Heart left ventricle (tissue), 16 donors: ENCODE data around the gene HDLBP. TPM values are rescaled to one million over a fixed set of nuclear protein-coding genes. Genes with fewer than 3 reads are reported as not detected.

ENCODE experiments used
- ATAC-seq, 4 donors: fragments of 200-7000 bp; cut with Tn5 transposase; one replicate each; pipeline ENCODE4 v1.9.1; 2020 to 2022; ENCODE audit warnings: moderate library complexity in 4 of 4, mild to moderate bottlenecking in 3 of 4, moderate number of reproducible peaks in 1 of 4
- DNase-seq, 5 donors: peaks; one replicate each; pipeline ENCODE4 v3.0.0-alpha.2; 2020
- H3K27ac ChIP-seq, 12 donors: fragments of 200-600 bp; sonication (generic) in 4 of 12; one replicate each; pipeline versions ENCODE4 v1.5.0 to v1.8.0; 2016 to 2022; ENCODE audit warnings: mild to moderate bottlenecking in 2 of 12
- H3K27me3 ChIP-seq, 9 donors: fragments of 200-600 bp; sonication (generic) in 2 of 9; one replicate each; pipeline versions ENCODE4 v1.5.1 to v1.8.0; 2016 to 2022; ENCODE audit warnings: mild to moderate bottlenecking in 3 of 9
- H3K36me3 ChIP-seq, 9 donors: fragments of 200-600 bp; sonication (generic) in 2 of 9; one replicate each; pipeline versions ENCODE4 v1.5.0 to v1.8.0; 2018 to 2022; ENCODE audit warnings: mild to moderate bottlenecking in 2 of 9
- H3K4me1 ChIP-seq, 12 donors: fragments of 200-600 bp; sonication (generic) in 4 of 12; one replicate each; pipeline versions ENCODE4 v1.5.0 to v1.8.0; 2016 to 2022; ENCODE audit warnings: mild to moderate bottlenecking in 3 of 12
- H3K4me3 ChIP-seq, 12 donors: fragments of 200-600 bp; sonication (generic) in 4 of 12; one replicate each; pipeline versions ENCODE4 v1.5.0 to v1.8.0; 2017 to 2022; ENCODE audit warnings: mild to moderate bottlenecking in 9 of 12, moderate library complexity in 4 of 12
- H3K9me3 ChIP-seq, 12 donors: fragments of 200-600 bp; sonication (generic) in 4 of 12; one replicate each; pipeline versions ENCODE4 v1.5.0 to v1.8.0; 2016 to 2022; ENCODE audit warnings: mild to moderate bottlenecking in 1 of 12
- CTCF ChIP-seq, 12 donors: fragments of 200-600 bp; sonication (generic) in 4 of 12; IDR thresholded peaks; one replicate each; pipeline versions ENCODE4 v1.5.0 to v1.8.0; 2018 to 2022; ENCODE audit warnings: antibody characterized with exemption in 12 of 12, mild to moderate bottlenecking in 5 of 12
- POLR2A ChIP-seq, 2 donors: fragments of 450-650 bp; IDR thresholded peaks; one replicate each; pipeline ENCODE4 v1.6.1; 2017; ENCODE audit warnings: antibody characterized with exemption in 2 of 2, mild to moderate bottlenecking in 2 of 2, moderate library complexity in 2 of 2
- WGBS, 4 donors: extraction: QIAGEN DNeasy Blood & Tissue Kit in 2 of 4; methylation state at CpG; one replicate each; pipeline versions ENCODE4 v1.1.5 to v1.1.7; 2013 to 2018; 5-methylcytosine and 5-hydroxymethylcytosine counted together
- intact Hi-C, 10 donors: fragments of 100-400 bp; cut with DNase I; formaldehyde crosslinking; loops; one replicate each; pipeline versions ENCODE4 v1.11.1 to v1.14.2; 2022
- polyA plus RNA-seq, 2 donors: library from polyadenylated mRNA; stranded (reverse); fragments of 200-250 nt; gene quantifications; one replicate each; pipeline ENCODE4 v1.2.3, GENCODE V29; 2013
- total RNA-seq, 9 donors: library from RNA; depleted of rRNA in 2 of 9; stranded (reverse); fragments of >200 nt in 2 of 9; fragmentation: NEBNext Ultra II Directional in 3 of 9; extraction: Animal tissue kit (Norgen Biotek cat#: 25700) in 3 of 9; gene quantifications; one replicate each; pipeline versions ENCODE4 v1.1.0 to v1.2.4, GENCODE V29; 2016 to 2023
- donor health status: ischemic (EF 13 %, LVEDD 7.1; RV severe dilation, severe dysfunction).
- donor health status: healthy with polysubstance abuse.
- donor health status: DM: no; HTN: yes; CAD: no.
- donor health status: DM: no; HTN: no; CAD: no.
- donor health status: ischemic (EF 25% LVEDD 6.9; RV normal size, moderate dysfunction).
- donor health status: ischemic (EF 25% LVEDD 5.7; RV mildly dilated, moderate dysfunction).
- donor health status: healthy.
- donor health status: DM: yes; HTN: yes; CAD: no.
- donor health status: ischemic (EF 35%, LVEDD 5.7; RV mildly dilated, moderate dysfunction).
- donor health status: nonischemic (EF 11% LVEDD 7.7; RV severe dilation, severe dysfunction).
- donor health status: DM: yes; HTN: yes; CAD: no.
- donor health status: PGD.
- donor health status: ischemic (EF 29% LVEDD 5.4; RV normal size, mild dysfunction).
- donor health status: nonischemic (EF 23%, LVEDD 6.1; RV moderate dilation, normal function).

Gene HDLBP
- total and polyA plus RNA-seq, 11 donors: 220 to 407 (median 343) TPM

- ATAC-seq: no peak
- no peak overlapping the region for H3K27ac ChIP-seq
- H3K27me3 ChIP-seq: no peaks in the 10 kb centered on the region
- intact Hi-C loops: no loop called here
- no peak overlapping the region for H3K4me3 ChIP-seq
- H3K36me3 ChIP-seq: no peaks in the 10 kb centered on the region
- WGBS, 4 donors: 87 to 91% (median 89%) methylated on average over 13 to 18 of the region's 18 CpGs
- H3K4me1 ChIP-seq: no peaks in the 10 kb centered on the region
- DNase-seq: peak in 1 of 5 donors; percentile 16
- no peaks in the 10 kb centered on the region for H3K9me3 ChIP-seq
- TF ChIP-seq CTCF (IDR thresholded peaks at IDR 0.05) (no peak), POLR2A (IDR thresholded peaks at IDR 0.05) (no peak)
Measured at GRCh38 chr2:241195506-241196130, 119.9 kb downstream of the HDLBP start.

GRCh38 chr2:241194811-241195210 lies 120.7 kb downstream of the HDLBP start:
- TF ChIP-seq CTCF (IDR thresholded peaks at IDR 0.05) (no peak), POLR2A (IDR thresholded peaks at IDR 0.05) (no peak)
- intact Hi-C loops: no loop called here

GRCh38 chr2:241193271-241193670 lies 122.2 kb downstream of the HDLBP start:
- H3K27ac ChIP-seq: no peak overlapping the region
- no peaks in the 10 kb centered on the region for H3K4me1 ChIP-seq
- H3K9me3 ChIP-seq: no peaks in the 10 kb centered on the region
- intact Hi-C loops: no loop called here
- TF ChIP-seq CTCF (IDR thresholded peaks at IDR 0.05) (no peak), POLR2A (IDR thresholded peaks at IDR 0.05) (no peak)
- H3K36me3 ChIP-seq: no peaks in the 10 kb centered on the region
- DNase-seq: no peak
- no peaks in the 10 kb centered on the region for H3K27me3 ChIP-seq
- H3K4me3 ChIP-seq: no peak overlapping the region
- WGBS, 4 donors: 83 to 91% (median 87%) methylated on average over 8 of the region's 8 CpGs
- no peak for ATAC-seq

More at GRCh38 chr2:241194811-241195210, 120.7 kb downstream of the HDLBP start:
- Histone ChIP-seq H3K27me3 (no peaks in the 10 kb centered on the region), H3K9me3 (no peaks in the 10 kb centered on the region), H3K27ac (no peak overlapping the region), H3K4me3 (no peak overlapping the region), H3K4me1 (no peaks in the 10 kb centered on the region), H3K36me3 (no peaks in the 10 kb centered on the region)
- ATAC-seq: no peak
- DNase-seq: peak in 1 of 5 donors; percentile 7
- 57 to 74% (median 67%) methylated on average over 9 of the region's 9 CpGs for WGBS, 4 donors

- DNase-seq: no peak
- ATAC-seq: no peak
- intact Hi-C loops: no loop called here
- Histone ChIP-seq H3K4me1 (no peaks in the 10 kb centered on the region), H3K36me3 (no peaks in the 10 kb centered on the region), H3K27me3 (no peaks in the 10 kb centered on the region), H3K9me3 (no peaks in the 10 kb centered on the region), H3K4me3 (no peak overlapping the region), H3K27ac (no peak overlapping the region)
- TF ChIP-seq CTCF (IDR thresholded peaks at IDR 0.05): no peak
- TF ChIP-seq POLR2A (IDR thresholded peaks at IDR 0.05): no peak
- WGBS, 4 donors: 66 to 84% (median 72%) methylated on average over 11 to 14 of the region's 14 CpGs
Measured at GRCh38 chr2:241191081-241191480, 124.4 kb downstream of the HDLBP start.
